ENCODE results near the gene ZNF827. TPM values are rescaled to one million over a fixed set of nuclear protein-coding genes. Genes with fewer than 3 reads are reported as not detected.

ZNF827 gene
- total RNA-seq, 4 donors from 2014 or later: 2.6 to 17.9 (median 3.7) TPM

DNA sequence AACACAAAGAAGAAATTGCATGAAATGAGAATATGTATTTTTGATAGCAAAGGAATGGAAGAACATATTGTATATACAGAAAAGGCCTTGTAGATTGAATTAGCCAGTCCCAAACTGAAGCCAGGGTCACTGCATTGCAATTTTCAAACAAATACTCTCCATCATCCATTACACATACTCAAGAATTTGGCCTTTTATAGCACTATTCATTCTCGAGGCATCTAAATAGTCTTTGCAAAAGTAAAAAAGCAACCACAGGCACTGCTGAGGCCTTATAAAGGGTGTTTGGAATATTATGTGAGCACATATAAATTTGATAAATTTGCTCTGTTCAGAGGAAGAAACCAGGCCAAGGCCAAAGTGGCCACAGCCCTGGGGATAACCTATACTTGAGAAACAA is 123.0 kb downstream of the ZNF827 start:
- intact Hi-C loops (cut with DNase I; ENCODE audit: low total_unique reads): no loop called here
- TF ChIP-seq, protein P1, sequence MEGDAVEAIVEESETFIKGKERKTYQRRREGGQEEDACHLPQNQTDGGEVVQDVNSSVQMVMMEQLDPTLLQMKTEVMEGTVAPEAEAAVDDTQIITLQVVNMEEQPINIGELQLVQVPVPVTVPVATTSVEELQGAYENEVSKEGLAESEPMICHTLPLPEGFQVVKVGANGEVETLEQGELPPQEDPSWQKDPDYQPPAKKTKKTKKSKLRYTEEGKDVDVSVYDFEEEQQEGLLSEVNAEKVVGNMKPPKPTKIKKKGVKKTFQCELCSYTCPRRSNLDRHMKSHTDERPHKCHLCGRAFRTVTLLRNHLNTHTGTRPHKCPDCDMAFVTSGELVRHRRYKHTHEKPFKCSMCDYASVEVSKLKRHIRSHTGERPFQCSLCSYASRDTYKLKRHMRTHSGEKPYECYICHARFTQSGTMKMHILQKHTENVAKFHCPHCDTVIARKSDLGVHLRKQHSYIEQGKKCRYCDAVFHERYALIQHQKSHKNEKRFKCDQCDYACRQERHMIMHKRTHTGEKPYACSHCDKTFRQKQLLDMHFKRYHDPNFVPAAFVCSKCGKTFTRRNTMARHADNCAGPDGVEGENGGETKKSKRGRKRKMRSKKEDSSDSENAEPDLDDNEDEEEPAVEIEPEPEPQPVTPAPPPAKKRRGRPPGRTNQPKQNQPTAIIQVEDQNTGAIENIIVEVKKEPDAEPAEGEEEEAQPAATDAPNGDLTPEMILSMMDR (IDR thresholded peaks at IDR 0.05): no peak
- TF ChIP-seq POLR2A (IDR thresholded peaks at IDR 0.05): no peak
- DNase-seq (ENCODE audit: low spot score in 2 of 2): no peak
- 75 to 92% methylated on average over 1 of the region's 1 CpG for WGBS, 2 donors
- no peak overlapping the region for H3K4me3 ChIP-seq (ENCODE audit: low read depth, poor library complexity, severe bottlenecking)

DNA sequence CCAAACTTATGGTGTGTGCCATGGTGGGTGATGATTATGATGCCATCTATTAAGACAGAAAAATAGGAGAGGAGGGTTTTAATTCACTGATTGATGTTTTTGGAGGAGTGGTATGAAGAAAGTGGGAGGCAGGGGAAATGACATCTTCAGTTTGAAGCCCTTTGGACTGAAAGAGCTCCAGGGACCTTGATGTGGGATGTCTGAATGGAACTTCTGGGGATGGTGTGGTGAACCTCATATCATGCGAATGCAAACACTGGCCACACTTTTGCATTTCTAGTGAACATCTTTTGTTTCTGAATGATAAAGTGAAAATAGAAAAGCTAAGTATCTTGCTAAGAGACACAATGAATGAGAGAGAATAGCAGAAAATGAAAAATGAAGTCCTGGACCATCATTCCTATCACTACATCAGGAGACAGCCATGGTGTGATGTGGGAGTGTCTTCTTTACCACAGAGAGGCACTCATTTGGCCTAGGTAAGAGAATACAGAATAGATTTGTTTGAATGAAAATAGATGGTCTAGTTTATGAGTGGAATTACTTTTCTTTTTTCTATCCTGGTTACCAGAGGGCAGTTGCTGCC is 123.5 kb downstream of the ZNF827 start:
- intact Hi-C loops (cut with DNase I; ENCODE audit: low total_unique reads): no loop called here
- 100% methylated on average over 1 of the region's 1 CpG for WGBS, 2 donors
- no peak for TF ChIP-seq POLR2A (IDR thresholded peaks at IDR 0.05)
- TF ChIP-seq, protein P1 (IDR thresholded peaks at IDR 0.05): no peak
- no peak for DNase-seq (ENCODE audit: low spot score in 2 of 2)
- H3K4me3 ChIP-seq (ENCODE audit: low read depth, poor library complexity, severe bottlenecking): no peak overlapping the region

DNA sequence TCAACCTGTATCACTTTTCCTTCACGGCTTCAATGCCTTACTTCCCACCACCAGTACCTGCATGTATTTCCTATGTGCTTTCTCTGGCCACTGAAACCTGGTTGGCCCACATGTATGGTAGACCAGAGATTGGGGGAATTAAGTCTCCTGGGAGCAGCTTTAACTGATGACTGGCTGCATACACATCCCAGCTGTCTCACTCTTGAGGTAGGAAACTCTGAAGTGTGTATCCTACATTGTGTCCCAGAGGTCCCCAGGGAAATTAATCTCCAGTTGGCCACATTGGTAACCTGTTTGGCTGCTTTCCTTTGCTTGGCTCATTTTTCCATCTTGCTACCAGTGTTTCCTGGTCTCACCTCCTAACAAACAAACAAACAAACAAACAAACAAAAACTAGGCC is 124.4 kb downstream of the ZNF827 start:
- H3K4me3 ChIP-seq (ENCODE audit: low read depth, poor library complexity, severe bottlenecking): no peak overlapping the region
- WGBS, 2 donors: 95 to 100% methylated on average over 1 of the region's 1 CpG
- TF ChIP-seq, protein P1 (IDR thresholded peaks at IDR 0.05): no peak
- TF ChIP-seq POLR2A (IDR thresholded peaks at IDR 0.05): no peak
- intact Hi-C loops (cut with DNase I; ENCODE audit: low total_unique reads): no loop called here
- DNase-seq (ENCODE audit: low spot score in 2 of 2): no peak

DNA sequence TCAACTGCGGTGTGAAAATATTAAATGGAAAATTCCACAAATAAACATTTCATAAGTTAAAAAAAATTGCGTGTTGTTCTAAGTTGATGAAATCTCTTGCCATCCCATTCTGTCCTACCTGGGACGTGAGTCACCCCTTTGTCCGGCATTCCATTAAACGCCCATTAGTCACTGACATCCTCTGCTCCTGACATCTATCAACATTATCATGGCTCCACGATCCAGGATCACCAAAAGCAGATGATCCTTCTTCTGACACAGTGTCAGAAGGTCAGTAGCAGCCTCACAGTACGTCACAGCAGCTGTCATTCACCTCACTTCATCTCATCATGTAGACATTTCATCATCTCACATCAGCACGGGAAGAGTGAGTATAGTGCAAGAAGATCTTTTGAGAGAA is 125.7 kb downstream of the ZNF827 start:
- H3K4me3 ChIP-seq (ENCODE audit: low read depth, poor library complexity, severe bottlenecking): no peak overlapping the region
- no peak for TF ChIP-seq POLR2A (IDR thresholded peaks at IDR 0.05)
- TF ChIP-seq, protein P1 (IDR thresholded peaks at IDR 0.05): no peak
- WGBS, 2 donors: 93 to 95% methylated on average over 8 of the region's 8 CpGs
- intact Hi-C loops (cut with DNase I; ENCODE audit: low total_unique reads): no loop called here
- no peak for DNase-seq (ENCODE audit: low spot score in 2 of 2)

DNA sequence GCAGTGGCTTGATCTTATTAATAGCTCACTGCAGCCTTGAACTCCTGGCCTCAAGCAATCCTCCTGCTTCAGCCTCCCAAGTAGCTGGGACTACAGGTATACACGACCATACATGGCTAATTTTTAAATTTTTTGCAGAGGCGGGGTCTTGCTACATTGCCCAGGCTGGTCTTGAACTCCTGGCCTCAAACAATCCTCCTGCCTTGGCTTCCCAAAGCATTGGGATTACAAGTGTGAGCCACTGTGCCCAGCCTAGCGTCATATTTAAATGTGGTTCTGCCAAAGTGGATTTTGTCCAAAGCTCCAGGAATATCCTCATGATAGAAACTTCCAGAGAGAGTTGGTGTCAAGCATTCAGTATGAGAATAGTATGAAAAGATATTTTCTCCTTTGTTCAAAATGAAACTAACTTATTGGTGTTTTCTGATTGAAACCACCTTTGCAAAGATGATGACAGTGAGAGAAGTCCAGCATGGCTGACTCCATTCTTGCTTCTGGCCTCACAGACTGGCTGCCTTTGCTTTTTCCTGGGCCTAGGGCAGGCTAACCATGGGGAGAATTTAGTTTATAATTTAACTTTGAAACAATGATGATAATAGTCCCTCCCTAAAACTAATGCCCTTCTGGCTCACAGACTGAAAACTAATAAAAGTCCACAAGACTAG is 129.6 kb downstream of the ZNF827 start:
- no peak for DNase-seq (ENCODE audit: low spot score in 2 of 2)
- no peak for TF ChIP-seq POLR2A (IDR thresholded peaks at IDR 0.05)
- TF ChIP-seq, protein P1 (IDR thresholded peaks at IDR 0.05): no peak
- WGBS, 2 donors: 81 to 83% methylated on average over 3 of the region's 3 CpGs
- H3K4me3 ChIP-seq (ENCODE audit: low read depth, poor library complexity, severe bottlenecking): no peak overlapping the region
- intact Hi-C loops (cut with DNase I; ENCODE audit: low total_unique reads): no loop called here

Data from lower leg skin (tissue), 4 donors.